KMS-11 (cell line): ENCODE results near the gene ABCC4.

Source experiments
- H2AFZ ChIP-seq: fragments of 200-600 bp; sonication (generic); 2 replicates; pipeline ENCODE4 v1.6.1; 2016; ENCODE audit warnings: antibody characterized with exemption, mixed run types, low read depth
- H3K27ac ChIP-seq: fragments of 200-600 bp; sonication (generic); 2 replicates; pipeline ENCODE4 v1.6.1; 2016; ENCODE audit warnings: mild to moderate bottlenecking, mixed run types
- H3K27me3 ChIP-seq: fragments of 200-600 bp; sonication (generic); 2 replicates; pipeline ENCODE4 v1.6.1; 2017; ENCODE audit warnings: mild to moderate bottlenecking, low read depth, mixed run types, moderate library complexity; ENCODE audit not compliant: insufficient read depth
- H3K36me3 ChIP-seq: fragments of 200-600 bp; sonication (generic); 2 replicates; pipeline ENCODE4 v1.6.1; 2017; ENCODE audit warnings: mild to moderate bottlenecking, mixed run types; ENCODE audit not compliant: insufficient read depth
- H3K4me1 ChIP-seq: fragments of 200-600 bp; sonication (generic); 2 replicates; pipeline ENCODE4 v1.6.1; 2016; ENCODE audit warnings: mild to moderate bottlenecking, low read depth, mixed run types; ENCODE audit not compliant: poor library complexity, severe bottlenecking
- H3K4me2 ChIP-seq: fragments of 200-600 bp; sonication (generic); 2 replicates; pipeline ENCODE4 v1.7.0; 2016; ENCODE audit warnings: mild to moderate bottlenecking, mixed run types
- H3K4me3 ChIP-seq: fragments of 200-600 bp; sonication (generic); IDR thresholded peaks from 2 replicates; pipeline ENCODE4 v1.6.1; 2017; ENCODE audit warnings: low read depth, low read length, mixed read lengths; ENCODE audit not compliant: insufficient read depth
- H3K79me2 ChIP-seq: fragments of 200-600 bp; sonication (generic); 2 replicates; pipeline ENCODE4 v1.6.1; 2016; ENCODE audit warnings: low read depth, mixed run types; ENCODE audit not compliant: insufficient read depth
- H3K9ac ChIP-seq: fragments of 200-600 bp; sonication (generic); 2 replicates; pipeline ENCODE4 v1.6.1; 2016; ENCODE audit warnings: mild to moderate bottlenecking, mixed run types
- H4K20me1 ChIP-seq: fragments of 200-600 bp; sonication (generic); 2 replicates; pipeline ENCODE4 v1.6.1; 2016; ENCODE audit warnings: mild to moderate bottlenecking, mixed run types; ENCODE audit not compliant: insufficient read depth
- TF ChIP-seq, protein P1 (sequence below): fragments of 200-600 bp; sonication (generic); conservative IDR thresholded peaks from 2 replicates; pipeline ENCODE4 v1.6.1; 2017; ENCODE audit warnings: low read depth, mild to moderate bottlenecking, antibody characterized with exemption, low read length, moderate library complexity, mixed read lengths

ABCC4 gene

DNA sequence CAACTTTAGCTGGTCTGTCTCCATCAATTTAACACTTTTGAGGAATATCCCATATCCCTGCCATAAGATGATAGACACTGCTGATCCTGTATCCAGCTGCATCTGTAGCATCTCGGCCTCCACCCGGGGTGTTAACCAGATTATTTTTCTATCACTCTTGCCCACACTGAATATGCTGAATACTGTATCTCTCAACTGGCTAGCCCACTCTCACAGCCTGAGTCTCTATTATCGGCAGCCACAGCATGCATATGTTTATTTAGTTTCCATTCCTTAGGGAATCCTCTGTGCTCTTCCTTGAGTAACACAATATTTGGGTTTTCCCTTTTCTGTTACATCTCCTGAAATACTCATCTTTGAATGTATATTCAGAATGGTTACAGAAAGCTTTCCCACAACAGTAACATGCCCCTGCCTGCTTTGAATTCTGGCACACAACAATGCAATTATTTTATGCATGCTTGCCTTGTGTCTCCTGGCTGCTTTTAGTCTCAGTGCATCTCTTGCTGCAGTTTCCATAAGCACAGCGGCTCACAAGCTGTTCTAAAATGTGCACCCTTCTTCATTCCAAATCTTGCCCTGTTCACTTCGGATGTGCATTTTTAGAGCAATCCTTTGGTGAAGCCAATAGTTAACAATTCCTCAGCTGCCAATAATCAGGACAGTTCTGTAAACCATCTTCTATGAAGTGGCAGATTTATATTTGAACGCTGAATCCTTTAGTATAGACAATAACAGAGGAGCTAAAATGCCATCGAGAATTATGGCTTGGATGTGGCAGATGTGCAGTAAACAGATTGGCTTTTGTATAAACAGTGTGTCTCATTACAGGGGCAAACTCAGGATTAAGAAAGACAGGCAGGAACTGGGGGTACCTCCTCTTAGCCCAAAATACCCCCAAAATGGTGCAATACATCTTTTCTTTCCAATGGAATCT, 327.0 kb downstream of the ABCC4 start:
- Histone ChIP-seq H3K4me3 (no peak overlapping the region), H3K4me1 (no peaks in the 10 kb centered on the region), H3K27me3 (no peaks in the 10 kb centered on the region), H3K9ac (no peak overlapping the region), H4K20me1 (no peaks in the 10 kb centered on the region), H3K36me3 (no peaks in the 10 kb centered on the region), H3K79me2 (no peaks in the 10 kb centered on the region), H2AFZ (no peak overlapping the region), H3K4me2 (no peak overlapping the region), H3K27ac (no peak overlapping the region)
- TF ChIP-seq, protein P1, sequence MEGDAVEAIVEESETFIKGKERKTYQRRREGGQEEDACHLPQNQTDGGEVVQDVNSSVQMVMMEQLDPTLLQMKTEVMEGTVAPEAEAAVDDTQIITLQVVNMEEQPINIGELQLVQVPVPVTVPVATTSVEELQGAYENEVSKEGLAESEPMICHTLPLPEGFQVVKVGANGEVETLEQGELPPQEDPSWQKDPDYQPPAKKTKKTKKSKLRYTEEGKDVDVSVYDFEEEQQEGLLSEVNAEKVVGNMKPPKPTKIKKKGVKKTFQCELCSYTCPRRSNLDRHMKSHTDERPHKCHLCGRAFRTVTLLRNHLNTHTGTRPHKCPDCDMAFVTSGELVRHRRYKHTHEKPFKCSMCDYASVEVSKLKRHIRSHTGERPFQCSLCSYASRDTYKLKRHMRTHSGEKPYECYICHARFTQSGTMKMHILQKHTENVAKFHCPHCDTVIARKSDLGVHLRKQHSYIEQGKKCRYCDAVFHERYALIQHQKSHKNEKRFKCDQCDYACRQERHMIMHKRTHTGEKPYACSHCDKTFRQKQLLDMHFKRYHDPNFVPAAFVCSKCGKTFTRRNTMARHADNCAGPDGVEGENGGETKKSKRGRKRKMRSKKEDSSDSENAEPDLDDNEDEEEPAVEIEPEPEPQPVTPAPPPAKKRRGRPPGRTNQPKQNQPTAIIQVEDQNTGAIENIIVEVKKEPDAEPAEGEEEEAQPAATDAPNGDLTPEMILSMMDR: no peak

DNA sequence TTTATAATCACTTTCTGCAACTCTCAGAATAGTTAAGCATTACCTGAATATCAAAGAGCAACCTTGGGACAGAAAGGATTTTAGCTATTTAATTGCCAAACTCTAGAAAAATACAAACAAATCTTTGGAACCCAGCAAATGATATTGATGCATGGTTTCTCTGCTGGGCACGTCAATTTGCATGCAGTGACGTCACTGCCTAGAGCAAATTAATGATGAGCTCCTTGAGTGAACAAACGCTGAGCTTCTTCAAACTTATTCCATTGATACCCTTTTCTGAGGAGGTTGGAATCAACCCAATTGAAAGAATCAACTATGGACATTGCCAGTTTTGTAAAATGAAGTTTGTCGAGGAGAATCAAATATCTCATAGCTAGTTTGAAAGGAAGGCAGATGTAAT, 329.0 kb downstream of the ABCC4 start:
- H3K27me3 ChIP-seq: no peaks in the 10 kb centered on the region
- no peaks in the 10 kb centered on the region for H3K36me3 ChIP-seq
- H3K4me2 ChIP-seq: no peak overlapping the region
- H3K79me2 ChIP-seq: no peaks in the 10 kb centered on the region
- no peak overlapping the region for H3K27ac ChIP-seq
- TF ChIP-seq, protein P1: no peak
- no peaks in the 10 kb centered on the region for H4K20me1 ChIP-seq
- no peak overlapping the region for H3K9ac ChIP-seq
- no peak overlapping the region for H3K4me3 ChIP-seq
- no peaks in the 10 kb centered on the region for H3K4me1 ChIP-seq
- no peak overlapping the region for H2AFZ ChIP-seq
